T47D (cell line): Measurements from ENCODE around the gene CFAP210.
"Not testable (repeated sequence)": the region's sequence is repeated elsewhere in the genome, so short reads cannot be mapped to it uniquely, and the experiment has no call there.

Source experiments
- DNase-seq, 2 experiments: peaks; one replicate each; pipeline versions ENCODE4 v3.0.0 to v3.0.0-alpha.2; 2011 to 2012; ENCODE audit warnings: low read depth in 1 of 2, low spot score in 1 of 2
- JUND ChIP-seq: IDR thresholded peaks from 2 replicates; pipeline ENCODE4 v1.6.1; 2012; ENCODE audit warnings: low read depth
- in situ Hi-C: cut with HindIII; loops from 2 replicates; pipeline ENCODE4 v1.10.0; 2016; ENCODE audit warnings: low sequenced_read_pairs, low pct_unique_long_range_greater_than_20kb

CFAP210 gene

GRCh38 chr2:169619946-169620345 lies 74.3 kb downstream of the CFAP210 start:
- TF ChIP-seq JUND: no peak
- no peak for DNase-seq
- in situ Hi-C loops: no loop called here

DNA sequence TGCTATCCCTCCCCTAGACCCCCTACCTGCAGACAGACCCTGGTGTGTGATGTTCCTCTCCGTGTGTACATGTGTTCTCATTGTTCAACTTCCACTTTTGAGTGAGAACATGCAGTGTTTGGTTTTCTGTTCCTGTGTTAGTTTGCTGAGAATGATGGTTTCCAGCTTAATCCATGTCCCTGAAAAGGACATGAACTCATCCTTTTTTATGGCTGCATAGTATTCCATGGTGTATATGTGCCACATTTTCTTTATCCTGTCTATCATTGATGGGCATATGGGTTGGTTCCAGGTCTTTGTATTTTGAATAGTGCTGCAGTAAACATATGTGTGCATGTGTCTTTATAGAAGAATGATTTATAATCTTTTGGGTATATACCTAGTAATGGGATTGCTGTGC lies 78.2 kb downstream of the CFAP210 start:
- in situ Hi-C loops, DNase-seq: not testable (repeated sequence)

DNA sequence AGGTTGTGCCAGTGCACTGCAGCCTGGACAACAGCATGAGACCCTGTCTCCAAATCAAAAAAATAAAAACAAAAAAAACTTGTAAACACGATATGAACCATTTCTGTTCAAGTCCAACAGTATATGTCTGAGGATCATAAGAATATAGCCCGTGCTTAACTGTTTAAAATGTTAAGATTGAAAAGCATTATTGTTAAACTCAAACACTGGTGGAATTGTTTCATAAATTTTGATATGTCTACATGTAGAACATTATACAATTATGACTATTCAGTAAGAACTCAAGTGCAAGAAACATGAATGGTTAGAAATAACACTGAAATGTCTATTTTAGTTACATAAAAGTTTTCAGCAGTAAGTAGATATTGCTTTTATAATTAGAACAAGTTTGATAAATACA lies 80.3 kb downstream of the CFAP210 start:
- in situ Hi-C loops: no loop called here

DNA sequence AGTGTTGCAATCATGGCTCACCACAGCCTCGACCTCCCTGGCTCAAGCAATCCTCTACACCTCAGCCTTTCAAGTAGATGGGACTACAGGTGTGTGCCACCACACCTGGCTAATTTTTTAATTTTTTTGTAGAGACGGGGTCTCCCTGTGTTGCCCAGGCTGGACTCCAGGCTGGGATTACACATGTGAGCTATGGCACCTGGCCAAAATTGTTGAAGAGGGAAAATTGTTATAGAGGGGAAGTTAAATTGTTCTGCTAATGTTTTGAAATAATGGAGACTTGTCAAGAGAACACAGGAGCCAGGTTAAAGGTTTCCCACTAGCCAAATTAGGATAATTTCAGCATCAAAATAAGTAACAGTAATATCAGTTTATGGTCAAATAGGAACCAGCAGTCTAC lies 84.9 kb downstream of the CFAP210 start:
- no peak for DNase-seq
- in situ Hi-C loops: no loop called here
- TF ChIP-seq JUND: no peak

More for the DNA sequence above, 80.3 kb downstream of the CFAP210 start:
- no peak for DNase-seq
- TF ChIP-seq JUND: no peak

DNA sequence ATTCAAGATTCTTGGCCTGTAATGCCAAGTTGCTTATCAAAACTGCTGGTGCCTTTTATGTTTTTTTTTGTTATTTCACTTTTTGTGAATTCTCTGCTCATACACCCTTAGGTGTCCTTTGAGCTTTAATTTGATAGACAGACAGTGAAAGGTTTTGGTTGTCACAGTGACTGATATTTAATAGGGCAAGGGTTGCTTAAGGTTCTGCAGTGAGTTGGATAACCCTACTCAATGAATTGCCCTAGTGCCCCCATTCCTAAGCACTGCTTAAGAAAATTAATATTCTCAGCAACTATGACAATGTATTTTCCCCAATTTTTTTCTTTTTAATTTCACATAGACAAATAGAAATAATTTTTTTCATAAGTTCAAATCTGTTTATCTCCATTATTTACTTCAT lies 94.6 kb downstream of the CFAP210 start:
- no peak for DNase-seq
- in situ Hi-C loops: no loop called here
- TF ChIP-seq JUND: no peak

DNA sequence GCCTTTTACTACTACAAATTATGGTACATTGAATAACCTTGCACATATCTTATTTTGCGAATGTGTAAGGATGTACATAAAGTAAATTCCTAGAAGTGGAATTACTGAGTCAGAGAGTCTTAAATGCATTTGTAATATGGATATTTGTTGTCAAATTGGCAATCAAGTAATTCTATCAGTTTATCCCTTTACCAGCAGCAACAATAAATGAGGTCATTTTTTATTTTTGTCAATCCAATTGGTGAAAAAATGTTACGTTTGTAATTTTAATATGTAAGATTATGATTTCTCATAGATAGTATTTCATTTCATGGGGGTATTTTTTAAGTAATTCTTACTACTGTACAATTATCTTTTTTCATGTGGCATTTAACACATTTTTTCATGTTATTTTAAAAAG lies 95.2 kb downstream of the CFAP210 start:
- in situ Hi-C loops: no loop called here
- no peak for TF ChIP-seq JUND
- DNase-seq: no peak

DNA sequence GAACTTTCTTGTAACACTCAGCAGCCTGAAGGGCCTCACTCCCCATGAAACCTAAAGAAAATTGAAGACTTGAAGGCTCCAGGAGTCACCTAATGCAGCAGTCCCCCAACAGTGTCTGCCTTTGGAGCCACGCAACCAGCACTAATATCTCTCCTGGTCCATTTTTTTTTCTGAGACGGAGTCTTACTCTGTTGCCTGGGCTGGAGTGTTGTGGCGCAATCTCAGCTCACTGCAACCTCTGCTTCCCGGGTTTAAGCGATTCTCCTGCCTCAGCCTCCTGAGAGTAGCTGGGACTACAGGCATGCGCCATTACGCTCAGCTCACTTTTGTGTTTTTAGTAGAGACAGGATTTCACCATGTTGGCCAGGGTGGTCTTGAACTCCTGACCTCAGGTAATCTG lies 97.7 kb downstream of the CFAP210 start:
- DNase-seq, in situ Hi-C loops: not testable (repeated sequence)
